Right cardiac atrium (tissue), 5 donors: Measurements from ENCODE around the gene HELZ2. TPM values are rescaled to one million over a fixed set of nuclear protein-coding genes. Genes with fewer than 3 reads are reported as not detected.
A peak's percentile ranks its signal among the peaks of the same experiment; 100 is the strongest.

Experiments
- ATAC-seq, 2 donors: fragments of 200-7000 bp; cut with Tn5 transposase; one replicate each; pipeline versions ENCODE4 v1.8.0 to v1.9.1; 2020; ENCODE audit warnings: moderate library complexity in 2 of 2, mild to moderate bottlenecking in 1 of 2
- DNase-seq, 3 donors: peaks; one replicate each; pipeline ENCODE4 v3.0.0-alpha.2; 2020
- H3K27ac ChIP-seq: one replicate; pipeline ENCODE4 v1.5.1; 2013; ENCODE audit warnings: mild to moderate bottlenecking, low read length, control low read depth, moderate library complexity
- H3K27me3 ChIP-seq: one replicate; pipeline ENCODE4 v1.6.1; 2013; ENCODE audit not compliant: control insufficient read depth, insufficient read depth
- H3K4me1 ChIP-seq: one replicate; pipeline ENCODE4 v1.6.1; 2013; ENCODE audit warnings: low read length; ENCODE audit not compliant: control insufficient read depth, insufficient read depth
- H3K4me3 ChIP-seq: one replicate; pipeline ENCODE4 v1.5.1; 2013; ENCODE audit warnings: low read length, control low read depth
- H3K9me3 ChIP-seq: one replicate; pipeline ENCODE4 v1.6.1; 2013; ENCODE audit warnings: low read length; ENCODE audit not compliant: control insufficient read depth
- WGBS: extraction: QIAGEN DNeasy Blood & Tissue Kit; methylation state at CpG from one replicate; pipeline ENCODE4 v1.1.7; 2013; 5-methylcytosine and 5-hydroxymethylcytosine counted together
- intact Hi-C, 4 donors: fragments of 100-400 bp; cut with DNase I; formaldehyde crosslinking; loops; one replicate each; pipeline versions ENCODE4 v1.11.0 to v1.14.0; 2022 to 2023
- polyA plus RNA-seq: library from polyadenylated mRNA; stranded (reverse); fragments of 200-250 nt; gene quantifications from one replicate; pipeline ENCODE4 v1.2.3, GENCODE V29; 2013
- total RNA-seq, 4 donors: library from RNA; stranded (reverse); fragmentation: NEBNext Ultra II Directional; extraction: Animal tissue kit (Norgen Biotek cat#: 25700); gene quantifications; one replicate each; pipeline ENCODE4 v1.2.1, GENCODE V29; 2021
- donor health status: healthy with polysubstance abuse.
- donor health status: DM: no; HTN: yes; CAD: no.
- donor health status: DM: no; HTN: no; CAD: no.
- donor health status: DM: no; HTN: yes; CAD: no; lungs with severe emphysema.
- donor health status: DM: yes; HTN: yes; CAD: no.

HELZ2 gene
- total and polyA plus RNA-seq, 5 donors, result 8.7 to 29.5 (median 15.7) TPM

DNA sequence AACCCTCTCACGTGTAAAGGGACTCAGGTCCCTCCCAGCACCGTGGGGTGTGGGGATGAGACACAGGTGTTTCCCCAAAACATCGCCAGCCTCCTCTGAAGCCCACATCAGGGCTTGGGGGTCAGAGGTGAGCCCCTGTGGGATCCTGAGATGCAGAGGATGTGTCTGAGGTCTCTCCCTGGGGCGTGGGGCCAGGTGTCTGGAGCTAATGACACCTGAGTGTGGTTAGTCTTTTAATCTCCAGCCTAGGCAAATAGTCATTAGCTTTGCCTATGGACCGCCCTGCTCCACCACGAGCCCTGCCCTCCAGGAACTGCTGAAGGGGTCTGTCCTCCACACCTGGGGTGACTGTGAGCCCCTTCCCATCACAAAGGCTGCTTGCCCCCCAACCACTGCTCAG, 28.2 kb downstream of the HELZ2 start:
- H3K4me3 ChIP-seq, result no peak overlapping the region
- no peaks in the 10 kb centered on the region for H3K27me3 ChIP-seq
- ATAC-seq (no peak), DNase-seq (no peak)
- no peak overlapping the region for H3K27ac ChIP-seq
- intact Hi-C loops, result loop anchor here in 1 of 4 donors (10.0 kb wide), 1 partner anchor 209 kb away; no protein-coding TSS in a partner anchor
- no peaks in the 10 kb centered on the region for H3K9me3 ChIP-seq
- 60% methylated on average over 6 of the region's 6 CpGs for WGBS
- H3K4me1 ChIP-seq, result no peaks in the 10 kb centered on the region

DNA sequence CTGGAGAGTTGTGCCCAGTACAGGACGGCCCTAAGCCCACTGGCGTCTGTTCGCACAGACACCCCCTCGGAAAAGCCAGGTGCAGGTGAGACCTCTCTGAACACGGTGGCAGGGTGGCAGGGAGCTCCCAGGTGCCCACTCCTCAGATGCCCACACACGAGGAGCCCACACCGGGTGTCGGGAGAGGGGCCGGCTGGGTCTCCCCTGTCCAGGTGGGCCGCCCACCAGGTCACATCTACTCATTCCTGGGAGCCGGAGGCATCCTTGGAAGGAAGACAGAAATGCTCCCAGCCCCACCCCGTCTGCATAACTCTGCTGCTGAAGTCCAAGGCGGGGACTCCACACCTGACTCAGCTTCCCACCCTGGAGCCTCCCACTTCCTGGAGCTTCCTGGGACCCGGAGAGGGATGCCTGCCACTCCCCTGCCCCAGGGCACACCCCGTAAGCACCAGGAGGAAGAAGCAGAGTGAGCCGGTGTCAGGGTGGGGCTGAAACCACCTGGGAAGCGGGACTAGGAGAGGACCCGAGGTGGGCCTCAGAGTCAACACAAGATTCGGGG, 29.0 kb downstream of the HELZ2 start:
- H3K4me3 ChIP-seq, result no peak overlapping the region
- intact Hi-C loops, result loop anchor here in 1 of 4 donors (10.0 kb wide), 1 partner anchor 210 kb away; no protein-coding TSS in a partner anchor
- H3K27ac ChIP-seq, result no peak overlapping the region
- no peaks in the 10 kb centered on the region for H3K9me3 ChIP-seq
- WGBS, result 69% methylated on average over 19 of the region's 19 CpGs
- ATAC-seq (no peak), DNase-seq (no peak)
- no peaks in the 10 kb centered on the region for H3K27me3 ChIP-seq
- no peaks in the 10 kb centered on the region for H3K4me1 ChIP-seq

DNA sequence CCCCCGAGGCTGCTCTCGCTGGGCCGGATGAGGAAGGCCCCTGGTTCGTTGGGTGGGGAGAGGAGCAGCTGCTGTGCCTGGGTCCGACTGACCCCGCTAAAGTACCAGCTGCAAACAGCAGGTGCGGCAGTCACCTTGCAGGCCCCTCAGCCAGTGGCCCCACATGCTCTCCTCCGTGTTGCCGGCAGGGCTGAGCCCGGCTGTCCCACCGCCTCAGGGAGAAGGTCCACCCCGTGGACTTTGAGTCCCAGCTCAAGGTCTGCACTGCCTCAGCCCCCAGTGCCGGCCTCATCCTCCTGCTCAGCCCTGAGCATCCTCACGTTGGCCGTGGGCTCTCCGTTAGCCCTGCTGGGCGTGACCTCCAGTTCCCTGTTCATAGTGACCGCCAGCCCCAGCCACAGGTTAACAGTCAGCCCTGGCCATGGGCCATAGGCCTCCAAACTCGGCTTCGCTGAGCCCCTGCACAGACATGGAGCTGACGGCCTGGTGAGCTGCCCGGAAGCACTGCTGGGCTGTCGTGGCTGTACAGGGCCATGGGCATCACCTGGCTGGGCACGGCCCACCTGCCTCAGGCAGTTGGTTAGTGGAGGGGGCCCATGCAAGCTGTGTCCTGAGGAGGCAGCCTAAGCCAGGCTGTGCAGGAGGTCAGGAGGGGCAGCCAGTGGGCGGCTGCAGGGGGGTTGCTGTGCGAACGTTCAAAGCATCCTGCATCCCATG, 29.6 kb downstream of the HELZ2 start:
- intact Hi-C loops, result loop anchor here in 1 of 4 donors (10.0 kb wide), 1 partner anchor 210 kb away; no protein-coding TSS in a partner anchor
- no peak overlapping the region for H3K27ac ChIP-seq

DNA sequence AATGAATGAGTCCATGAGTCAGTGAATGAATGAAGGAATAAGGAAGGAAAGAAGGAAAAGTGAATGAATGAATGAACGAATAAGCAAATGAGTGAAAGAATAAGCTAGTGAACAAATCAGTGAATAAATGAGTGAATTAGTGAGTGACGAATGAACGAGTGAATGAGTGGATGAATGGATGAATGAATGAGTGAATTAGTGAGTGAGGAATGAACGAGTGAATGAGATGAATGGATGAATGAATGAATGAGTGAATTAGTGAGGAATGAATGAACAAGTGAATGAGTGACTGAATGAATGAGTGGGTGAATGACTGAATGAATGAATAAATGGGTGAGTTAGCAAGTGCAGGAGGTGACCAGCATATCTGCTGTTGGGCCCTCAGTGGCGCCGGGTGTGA, 30.3 kb downstream of the HELZ2 start:
- Histone ChIP-seq H3K9me3 (no peaks in the 10 kb centered on the region), H3K4me1 (no peaks in the 10 kb centered on the region), H3K27me3 (no peaks in the 10 kb centered on the region), H3K4me3 (no peak overlapping the region), H3K27ac (no peak overlapping the region)
- DNase-seq (no peak), ATAC-seq (no peak)
- WGBS, result 88% methylated on average over 6 of the region's 6 CpGs
- intact Hi-C loops, result loop anchor here in 1 of 4 donors (10.0 kb wide), 1 partner anchor 211 kb away; no protein-coding TSS in a partner anchor

More for the DNA sequence above, 29.6 kb downstream of the HELZ2 start:
- Histone ChIP-seq H3K9me3 (no peaks in the 10 kb centered on the region), H3K4me3 (no peak overlapping the region), H3K4me1 (no peaks in the 10 kb centered on the region), H3K27me3 (no peaks in the 10 kb centered on the region)
- 69% methylated on average over 27 of the region's 27 CpGs for WGBS
- no peak for ATAC-seq
- DNase-seq, result no peak

DNA sequence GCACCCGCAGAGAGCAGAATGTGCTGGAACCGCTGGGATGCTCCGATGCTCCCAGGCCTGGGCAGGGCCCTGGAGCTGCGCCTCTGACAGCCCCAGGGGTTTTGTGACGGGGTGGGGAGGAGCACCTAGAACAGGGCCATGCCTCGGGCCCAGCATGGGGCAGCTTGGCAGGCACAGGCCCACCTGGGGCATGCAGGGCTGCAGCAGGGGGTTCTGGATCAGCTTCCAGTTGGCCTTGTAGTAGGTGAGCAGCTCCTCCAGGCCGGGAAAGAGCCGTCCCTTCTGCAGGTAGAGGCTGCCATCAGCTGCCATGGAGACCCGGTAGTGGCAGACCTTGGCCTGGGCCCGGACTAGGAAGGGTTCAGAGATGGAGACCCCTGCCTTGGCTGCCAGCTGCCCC, 30.9 kb downstream of the HELZ2 start:
- ATAC-seq, result no peak
- Histone ChIP-seq H3K9me3 (no peaks in the 10 kb centered on the region), H3K4me1 (no peaks in the 10 kb centered on the region), H3K27ac (no peak overlapping the region), H3K4me3 (no peak overlapping the region), H3K27me3 (no peaks in the 10 kb centered on the region)
- 87% methylated on average over 10 of the region's 10 CpGs for WGBS
- no peak for DNase-seq
- intact Hi-C loops, result loop anchor here in 1 of 4 donors (10.0 kb wide), 1 partner anchor 212 kb away; no protein-coding TSS in a partner anchor

DNA sequence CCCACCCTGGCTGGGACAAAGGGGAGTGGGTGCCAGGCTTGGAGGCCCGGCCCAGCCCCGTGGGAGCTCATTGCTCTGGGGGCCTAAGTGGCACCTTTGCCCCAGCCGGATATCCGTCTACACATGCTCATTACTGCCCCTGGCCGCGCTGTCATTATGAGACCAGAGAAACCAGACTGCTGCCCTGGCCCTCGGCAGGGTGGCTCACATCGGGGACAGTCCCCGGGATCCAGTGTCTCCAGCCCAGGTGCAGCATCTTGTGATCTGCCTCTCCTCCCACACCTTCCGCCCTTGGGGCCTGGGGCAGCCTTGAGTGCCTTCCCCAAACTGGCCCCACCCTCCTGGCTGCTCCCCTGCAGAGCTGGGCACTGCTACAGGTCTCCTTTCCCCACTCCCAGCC, 31.3 kb downstream of the HELZ2 start:
- intact Hi-C loops, result loop anchor here in 1 of 4 donors (10.0 kb wide), 1 partner anchor 212 kb away; no protein-coding TSS in a partner anchor
- DNase-seq, result no peak
- Histone ChIP-seq H3K27ac (no peak overlapping the region), H3K27me3 (no peaks in the 10 kb centered on the region), H3K9me3 (no peaks in the 10 kb centered on the region), H3K4me3 (no peak overlapping the region), H3K4me1 (no peaks in the 10 kb centered on the region)
- 84% methylated on average over 10 of the region's 10 CpGs for WGBS
- no peak for ATAC-seq

DNA sequence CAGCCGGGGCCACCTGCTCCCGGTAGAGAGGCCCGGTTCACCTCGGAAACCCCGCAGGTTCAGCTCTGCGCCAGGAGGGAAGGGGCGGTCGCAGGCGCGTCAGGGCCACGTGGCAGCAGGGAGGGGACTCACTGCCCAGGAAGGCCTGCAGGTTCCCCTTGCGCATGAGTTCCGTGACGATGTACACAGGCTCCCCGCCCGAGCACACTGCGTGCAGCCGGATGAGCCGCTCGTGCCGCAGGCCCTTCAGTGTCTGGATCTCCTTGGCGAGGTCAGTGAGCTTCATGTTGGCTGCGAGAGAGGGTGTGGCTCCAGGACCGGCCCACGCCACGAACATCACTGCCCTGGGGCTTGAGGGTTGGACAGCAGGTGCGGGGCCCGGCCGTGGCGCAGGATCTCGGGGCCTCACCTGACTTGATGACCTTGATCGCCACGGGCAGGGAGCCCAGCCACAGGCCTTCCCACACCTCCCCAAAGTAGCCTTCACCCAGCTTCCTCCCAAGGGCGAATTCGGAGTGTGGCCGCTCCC, 31.9 kb downstream of the HELZ2 start:
- Histone ChIP-seq H3K9me3 (no peaks in the 10 kb centered on the region), H3K4me3 (no peak overlapping the region), H3K27ac (no peak overlapping the region), H3K4me1 (no peaks in the 10 kb centered on the region), H3K27me3 (no peaks in the 10 kb centered on the region)
- ATAC-seq, result no peak
- no peak for DNase-seq
- 83% methylated on average over 36 of the region's 36 CpGs for WGBS
- intact Hi-C loops, result loop anchor here in 1 of 4 donors (10.0 kb wide), 1 partner anchor 213 kb away; no protein-coding TSS in a partner anchor

DNA sequence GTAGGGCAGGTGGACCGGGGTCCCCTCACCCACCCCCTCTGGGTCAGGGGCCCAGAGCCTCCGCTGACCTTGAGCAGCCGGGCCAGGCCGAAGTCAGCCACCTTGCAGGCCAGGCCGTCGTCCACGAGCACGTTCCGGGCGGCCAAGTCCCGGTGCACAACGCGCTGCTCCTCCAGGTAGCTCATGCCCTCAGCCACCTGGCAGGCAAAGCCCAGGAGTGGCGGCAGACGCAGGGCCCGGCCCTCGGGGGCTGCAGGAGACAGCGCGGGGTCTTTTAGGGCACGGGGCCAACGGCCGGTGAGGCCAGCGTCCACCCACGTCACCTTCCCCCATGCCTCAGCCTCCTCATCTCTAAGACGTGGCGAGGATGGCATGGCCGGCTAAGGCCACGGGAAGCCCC, 32.7 kb downstream of the HELZ2 start:
- H3K4me1 ChIP-seq, result no peaks in the 10 kb centered on the region
- no peak overlapping the region for H3K27ac ChIP-seq
- DNase-seq, result no peak
- no peak overlapping the region for H3K4me3 ChIP-seq
- no peaks in the 10 kb centered on the region for H3K9me3 ChIP-seq
- WGBS, result 90% methylated on average over 28 of the region's 28 CpGs
- no peak for ATAC-seq
- intact Hi-C loops, result loop anchor here in 1 of 4 donors (10.0 kb wide), 1 partner anchor 213 kb away; no protein-coding TSS in a partner anchor
- no peaks in the 10 kb centered on the region for H3K27me3 ChIP-seq

DNA sequence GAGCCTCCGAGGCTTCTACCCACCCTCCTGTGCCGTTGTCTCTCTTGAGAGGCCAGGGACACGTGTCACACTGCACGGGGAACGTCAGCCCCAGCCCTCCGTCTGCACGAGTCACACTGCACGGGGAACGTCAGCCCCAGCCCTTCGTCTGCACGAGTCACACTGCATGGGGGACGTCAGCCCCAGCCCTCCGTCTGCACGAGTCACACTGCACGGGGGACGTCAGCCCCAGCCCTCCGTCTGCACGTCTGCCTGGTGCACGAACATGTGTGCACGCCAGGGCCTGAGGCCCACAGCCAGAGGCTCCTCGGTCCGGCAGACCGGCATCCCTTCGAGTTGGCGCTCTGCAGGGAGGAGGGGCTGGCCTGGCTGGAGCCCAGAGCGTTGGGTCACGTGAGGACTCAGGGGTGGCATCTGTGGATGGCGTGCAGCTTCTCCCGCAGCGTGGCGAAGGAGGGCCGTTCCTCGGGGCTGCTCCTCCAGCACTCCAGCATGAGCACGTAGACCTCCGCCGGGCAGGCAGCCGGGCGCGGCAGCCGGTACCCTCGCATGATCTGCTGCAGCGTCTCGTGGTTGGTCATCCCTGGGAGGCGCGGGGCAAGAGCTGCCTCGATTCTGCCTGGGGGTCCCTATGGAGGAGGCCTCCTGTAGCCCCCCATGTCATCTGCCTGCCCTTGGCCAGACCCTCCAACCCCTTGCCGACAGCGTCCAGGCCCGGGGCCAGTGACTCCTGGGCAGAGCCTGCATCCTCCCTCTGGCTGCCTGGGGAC, 33.4 kb downstream of the HELZ2 start:
- intact Hi-C loops, result loop anchor here in 1 of 4 donors (10.0 kb wide), 1 partner anchor 214 kb away; no protein-coding TSS in a partner anchor
- Histone ChIP-seq H3K9me3 (no peaks in the 10 kb centered on the region), H3K27ac (no peak overlapping the region), H3K27me3 (no peaks in the 10 kb centered on the region), H3K4me1 (no peaks in the 10 kb centered on the region), H3K4me3 (no peak overlapping the region)
- no peak for ATAC-seq
- no peak for DNase-seq
- 67% methylated on average over 49 of the region's 49 CpGs for WGBS

DNA sequence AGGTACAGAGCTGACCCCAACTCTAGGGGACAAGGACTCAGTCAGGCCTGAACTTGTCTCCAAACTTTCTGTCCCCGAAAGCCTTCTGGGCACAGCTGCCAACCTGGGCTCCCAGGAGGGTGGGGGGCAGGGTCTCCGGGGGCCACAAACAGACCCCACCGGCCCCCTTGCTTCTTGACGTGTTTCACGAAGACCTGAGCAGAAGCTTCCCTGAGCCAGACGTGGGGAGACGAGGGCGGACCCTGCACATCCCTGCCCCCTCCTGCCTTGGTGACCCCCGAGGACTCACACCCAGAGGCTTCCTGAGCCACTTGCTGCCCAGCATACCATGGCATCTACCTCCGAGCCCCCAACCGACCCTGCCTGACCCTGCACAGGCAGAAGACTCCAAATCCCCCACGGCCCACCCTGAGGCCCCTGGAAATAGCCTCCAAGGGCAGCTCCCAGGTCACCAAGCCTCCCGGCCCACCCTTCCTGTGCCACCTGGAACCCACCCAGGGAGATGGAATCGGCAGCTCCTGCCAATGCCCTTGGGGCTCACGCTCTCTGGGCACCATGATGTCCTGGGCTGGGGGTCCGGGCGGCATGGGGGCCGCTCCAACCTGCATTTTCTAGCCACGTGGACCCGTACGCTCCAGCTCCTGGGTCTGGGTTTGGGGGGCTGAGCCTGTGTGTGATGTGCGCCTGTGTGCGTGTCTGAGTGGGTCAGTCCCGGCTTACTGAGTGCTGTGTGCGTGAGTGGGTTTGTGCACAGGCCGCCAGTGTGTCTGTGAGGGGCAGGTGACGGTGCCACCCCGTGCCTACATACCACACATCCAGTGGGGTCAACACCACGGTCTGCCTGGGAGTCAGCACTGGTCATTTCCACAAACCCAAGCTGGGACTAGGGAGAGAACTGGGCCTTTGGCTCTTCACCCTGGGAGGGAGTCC, 34.3 kb downstream of the HELZ2 start:
- ATAC-seq, result no peak
- Histone ChIP-seq H3K27me3 (no peaks in the 10 kb centered on the region), H3K4me1 (no peaks in the 10 kb centered on the region), H3K27ac (no peak overlapping the region), H3K4me3 (no peak overlapping the region), H3K9me3 (no peaks in the 10 kb centered on the region)
- intact Hi-C loops, result loop anchor here (2.0 to 10.0 kb wide), 5 partner anchors 215 to 435 kb away; partner anchors contain the start of gene SAMD10 (in 1 of the 4)
- DNase-seq, result peak in 1 of 3 donors; percentile 33
- 88% methylated on average over 29 of the region's 29 CpGs for WGBS
